Endothelial cell of umbilical vein (primary cell): ENCODE measurements around the gene WARS2. TPM values are rescaled to one million over a fixed set of nuclear protein-coding genes. Genes with fewer than 3 reads are reported as not detected.

Experiments
- BruUV-seq: library from RNA; stranded (reverse); fragments of 400-500 nt; replicated peaks from 2 replicates; lab custom pipeline; 2021; lab: Mats Ljungman, UMichigan
- CTCF ChIA-PET: fragments of 300-600, 350-600 bp; sonication (Branson Sonifier 250); formaldehyde crosslinking; loops from one replicate; lab custom pipeline; 2021; ENCODE audit warnings: antibody characterized with exemption, inconsistent platforms; lab: Charles Lee
- POLR2A ChIA-PET: fragments of 300-600, 350-600 bp; sonication (Branson Sonifier 250); formaldehyde crosslinking; loops from one replicate; lab custom pipeline; 2021; ENCODE audit warnings: antibody characterized with exemption, inconsistent platforms; lab: Charles Lee
- DNase-seq: peaks from one replicate; pipeline ENCODE4 v3.0.0-alpha.2; 2011; ENCODE audit warnings: low read depth, low spot score
- FAIRE-seq: peaks from 2 replicates; lab custom pipeline; 2011; peaks lifted over from hg19 to GRCh38; lab: Jason Lieb, UNC
- H2AFZ ChIP-seq: 2 replicates; pipeline ENCODE4 v1.6.0; 2012; ENCODE audit warnings: low read depth, low read length, control low read depth, inconsistent platforms
- H3K27ac ChIP-seq: 2 replicates; pipeline ENCODE4 v1.5.1; 2011; ENCODE audit warnings: low read depth, mild to moderate bottlenecking, control low read depth, low read length, moderate library complexity; ENCODE audit not compliant: insufficient read depth
- H3K27me3 ChIP-seq, 2 experiments: 2 replicates each; pipeline versions ENCODE4 v1.6.0 to v1.6.1; 2011; ENCODE audit warnings: low read length in 2 of 2, mixed read lengths in 1 of 2; ENCODE audit not compliant: control insufficient read depth in 2 of 2, insufficient read depth in 2 of 2
- H3K36me3 ChIP-seq, 2 experiments: 2 replicates in 1 of 2; 3 replicates in 1 of 2; pipeline ENCODE4 v1.5.1; 2011; ENCODE audit warnings: low read length in 2 of 2, mild to moderate bottlenecking in 1 of 2, moderate library complexity in 1 of 2; ENCODE audit not compliant: control insufficient read depth in 2 of 2, insufficient read depth in 2 of 2; ENCODE audit errors: extremely low read depth in 1 of 2
- H3K4me1 ChIP-seq: 3 replicates; pipeline ENCODE4 v1.5.1; 2011; ENCODE audit warnings: mild to moderate bottlenecking, low read length; ENCODE audit not compliant: control insufficient read depth, insufficient read depth; ENCODE audit errors: extremely low read depth
- H3K4me2 ChIP-seq: 2 replicates; pipeline ENCODE4 v1.6.1; 2011; ENCODE audit warnings: low read length, control low read depth, mixed read lengths; ENCODE audit not compliant: insufficient read depth
- H3K4me3 ChIP-seq, 3 experiments: fragments of 200-600 bp in 1 of 3; sonication (generic), shearing (Covaris generic) in 1 of 3; replicated peaks in 1 of 3; 2 replicates each; pipeline ENCODE4 v1.5.1; 2011 to 2016; ENCODE audit warnings: control low read depth in 3 of 3, low read length in 3 of 3, mild to moderate bottlenecking in 2 of 3, inconsistent platforms in 1 of 3, low read depth in 1 of 3, moderate library complexity in 1 of 3; ENCODE audit not compliant: insufficient read depth in 1 of 3
- H3K79me2 ChIP-seq: 2 replicates; pipeline ENCODE4 v1.6.0; 2012; ENCODE audit warnings: low read length, inconsistent platforms; ENCODE audit not compliant: control insufficient read depth, insufficient read depth
- H3K9ac ChIP-seq: replicated peaks from 2 replicates; pipeline ENCODE3; 2011; ENCODE audit warnings: low read length, control low read depth; ENCODE audit not compliant: insufficient read depth; ENCODE audit errors: extremely low read depth
- H3K9me1 ChIP-seq: replicated peaks from 3 replicates; pipeline ENCODE4 v1.6.0; 2011; ENCODE audit warnings: mild to moderate bottlenecking, low read length; ENCODE audit not compliant: control insufficient read depth, insufficient read depth; ENCODE audit errors: extremely low read depth
- H3K9me3 ChIP-seq: replicated peaks from 2 replicates; pipeline ENCODE4 v1.5.1; 2012; ENCODE audit warnings: low read length, inconsistent platforms; ENCODE audit not compliant: control insufficient read depth, insufficient read depth
- H4K20me1 ChIP-seq: replicated peaks from 2 replicates; pipeline ENCODE3; 2011; ENCODE audit warnings: mild to moderate bottlenecking, low read length; ENCODE audit not compliant: control insufficient read depth, insufficient read depth; ENCODE audit errors: extremely low read depth
- CTCF ChIP-seq, 2 donors: IDR thresholded peaks; 1 replicate in 1 of 2; 2 replicates in 1 of 2; pipeline ENCODE4 v1.5.1; 2011; ENCODE audit warnings: low read length in 2 of 2, mild to moderate bottlenecking in 2 of 2, moderate library complexity in 2 of 2, control low read depth in 1 of 2, inconsistent platforms in 1 of 2, low read depth in 1 of 2; ENCODE audit not compliant: insufficient read depth in 1 of 2; ENCODE audit errors: extremely low read depth in 1 of 2
- EZH2 ChIP-seq: IDR thresholded peaks from 2 replicates; pipeline ENCODE4 v1.6.1; 2012; ENCODE audit warnings: borderline replicate concordance, low read depth, mild to moderate bottlenecking, moderate library complexity, low read length, inconsistent platforms; ENCODE audit not compliant: severe bottlenecking
- FOS ChIP-seq: IDR thresholded peaks from 2 replicates; pipeline ENCODE4 v1.6.1; 2011; ENCODE audit warnings: mild to moderate bottlenecking, low read length, moderate library complexity, borderline replicate concordance; ENCODE audit not compliant: insufficient read depth
- JUN ChIP-seq: IDR thresholded peaks from 2 replicates; pipeline ENCODE4 v1.6.1; 2011; ENCODE audit warnings: borderline replicate concordance, low read depth; ENCODE audit not compliant: insufficient read length, insufficient read depth
- MAX ChIP-seq: IDR thresholded peaks from 2 replicates; pipeline ENCODE4 v1.6.1; 2011; ENCODE audit not compliant: insufficient read depth, insufficient read length
- MYC ChIP-seq: IDR thresholded peaks from one replicate; pipeline ENCODE4 v1.6.1; 2011; ENCODE audit warnings: mild to moderate bottlenecking, low read depth, low read length
- POLR2A ChIP-seq: IDR thresholded peaks from 2 replicates; pipeline ENCODE4 v1.6.1; 2012; ENCODE audit warnings: low read depth, mild to moderate bottlenecking, control low read depth, low read length
- POLR2AphosphoS5 ChIP-seq: IDR thresholded peaks from 2 replicates; pipeline ENCODE4 v1.6.1; 2012; ENCODE audit warnings: low read depth, mild to moderate bottlenecking, control low read depth, low read length, moderate library complexity; ENCODE audit not compliant: insufficient read depth
- dilution Hi-C: fragments of 300-500 bp; cut with MboI; formaldehyde crosslinking; loops from one replicate; pipeline ENCODE4 v1.15.0; 2019; ENCODE audit warnings: low sequenced_read_pairs; ENCODE audit not compliant: extremely low pct_ligation_motif_present
- intact Hi-C: fragments of 100-400 bp; cut with micrococcal nuclease; formaldehyde crosslinking; loops from one replicate; pipeline ENCODE4 v1.10.0; 2022
- polyA plus RNA-seq, 4 experiments: library from polyadenylated mRNA; depleted of rRNA in 3 of 4; stranded (reverse) in 3 of 4; unstranded in 1 of 4; fragments of >200 nt; gene quantifications; 2 replicates each; pipeline versions ENCODE4 v1.2.1 to v1.2.3, GENCODE V29; 2011 to 2012; ENCODE audit warnings: missing spikeins in 1 of 4
- total RNA-seq: library from RNA; stranded (reverse); gene quantifications from 2 replicates; pipeline ENCODE4 v1.2.3, GENCODE V29; 2021

Gene WARS2
- total and polyA plus RNA-seq, 2 donors (not counting 3 experiments of a cell fraction or from before 2014, with no cell fraction given) = 5.9 to 11.8 TPM

- peaks cover 26 to 33% of the 10 kb centered on the region in 2 experiments for H3K27me3 ChIP-seq
- H3K4me3 ChIP-seq = no peak overlapping the region
- H3K27ac ChIP-seq = no peak overlapping the region
- ChIA-PET POLR2A (no interaction called here), CTCF (no interaction called here)
- no peaks in the 10 kb centered on the region for H3K36me3 ChIP-seq
- H3K79me2 ChIP-seq = no peaks in the 10 kb centered on the region
- BruUV-seq = no TSS peak
- intact Hi-C loops = no loop called here
- DNase-seq = no peak
- FAIRE-seq = no peak
- H3K9me1 ChIP-seq = no peaks in the 10 kb centered on the region
- peaks cover 10% of the 10 kb centered on the region for H3K4me1 ChIP-seq
- H3K9ac ChIP-seq = no peak overlapping the region
- no peak overlapping the region for H3K4me2 ChIP-seq
- no peaks in the 10 kb centered on the region for H4K20me1 ChIP-seq
- dilution Hi-C loops = no loop called here
- no peak overlapping the region for H2AFZ ChIP-seq
- no peaks in the 10 kb centered on the region for H3K9me3 ChIP-seq
- TF ChIP-seq CTCF (IDR thresholded peaks at IDR 0.05; ENCODE audit: extremely low read depth in 1 of 2, insufficient read depth in 1 of 2, low read depth in 1 of 2, low read length in 2 of 2) (no peak), JUN (no peak), MYC (no peak), EZH2 (no peak)
Measured at GRCh38 chr1:119012383-119012782, 128.1 kb downstream of the WARS2 start.

GRCh38 chr1:119011706-119012105, 128.7 kb downstream of the WARS2 start:
- dilution Hi-C loops = no loop called here
- H3K4me3 ChIP-seq = no peak overlapping the region
- H3K4me1 ChIP-seq = peaks cover 10% of the 10 kb centered on the region
- no peaks in the 10 kb centered on the region for H3K9me3 ChIP-seq
- BruUV-seq = no TSS peak
- no peak for TF ChIP-seq MAX
- no peak for TF ChIP-seq POLR2AphosphoS5
- TF ChIP-seq FOS = no peak
- no peak for TF ChIP-seq EZH2
- no peak for TF ChIP-seq POLR2A
- no peak for TF ChIP-seq MYC
- no peak overlapping the region for H3K27ac ChIP-seq
- no peak for DNase-seq
- no peaks in the 10 kb centered on the region for H3K9me1 ChIP-seq
- H3K9ac ChIP-seq = no peak overlapping the region
- POLR2A ChIA-PET = no interaction called here
- peaks cover 32 to 40% of the 10 kb centered on the region in 2 experiments for H3K27me3 ChIP-seq
- H4K20me1 ChIP-seq = no peaks in the 10 kb centered on the region
- H3K4me2 ChIP-seq = no peak overlapping the region
- no peaks in the 10 kb centered on the region for H3K79me2 ChIP-seq
- H2AFZ ChIP-seq = no peak overlapping the region
- no peak for FAIRE-seq
- intact Hi-C loops = no loop called here
- CTCF ChIA-PET = interaction anchor here (0.9 kb wide), 1 partner anchor 857 kb away, joined by 3 read pairs; no protein-coding TSS in a partner anchor
- no peaks in the 10 kb centered on the region for H3K36me3 ChIP-seq
